GM12875 (cell line): ENCODE results near the gene ATM.
"Not testable (repeated sequence)": the region's sequence is repeated elsewhere in the genome, so short reads cannot be mapped to it uniquely, and the experiment has no call there.

Experiments
- H3K4me3 ChIP-seq: one replicate; pipeline ENCODE4 v1.5.1; 2011; ENCODE audit warnings: low read depth, low read length, control low read depth
- TF ChIP-seq, protein P1 (sequence below): IDR thresholded peaks from 2 replicates; pipeline ENCODE4 v1.5.1; 2011; ENCODE audit warnings: low read depth, mild to moderate bottlenecking, control low read depth, inconsistent platforms, low read length, moderate library complexity, borderline replicate concordance; ENCODE audit not compliant: insufficient read depth

The ATM gene

DNA sequence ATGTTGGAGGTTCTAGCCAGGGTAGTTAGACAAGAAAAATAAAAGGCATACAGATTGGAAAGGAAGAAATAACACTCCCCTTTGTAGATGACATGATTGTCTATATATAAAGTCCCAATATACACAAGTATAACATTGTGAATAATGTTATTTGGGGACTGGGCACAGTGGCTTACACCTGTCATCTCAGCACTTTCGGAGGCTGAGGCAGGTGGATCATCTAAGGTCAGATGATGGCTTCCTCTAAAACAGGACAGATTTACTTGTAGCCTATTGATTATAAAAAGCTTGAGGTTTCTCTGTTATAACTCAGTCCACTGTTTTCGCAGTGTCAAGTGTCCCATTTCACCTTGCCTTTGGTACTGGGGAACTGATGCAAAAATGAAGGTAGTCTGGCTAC lies 19.6 kb downstream of the ATM start:
- no peak overlapping the region for H3K4me3 ChIP-seq
- TF ChIP-seq, protein P1, sequence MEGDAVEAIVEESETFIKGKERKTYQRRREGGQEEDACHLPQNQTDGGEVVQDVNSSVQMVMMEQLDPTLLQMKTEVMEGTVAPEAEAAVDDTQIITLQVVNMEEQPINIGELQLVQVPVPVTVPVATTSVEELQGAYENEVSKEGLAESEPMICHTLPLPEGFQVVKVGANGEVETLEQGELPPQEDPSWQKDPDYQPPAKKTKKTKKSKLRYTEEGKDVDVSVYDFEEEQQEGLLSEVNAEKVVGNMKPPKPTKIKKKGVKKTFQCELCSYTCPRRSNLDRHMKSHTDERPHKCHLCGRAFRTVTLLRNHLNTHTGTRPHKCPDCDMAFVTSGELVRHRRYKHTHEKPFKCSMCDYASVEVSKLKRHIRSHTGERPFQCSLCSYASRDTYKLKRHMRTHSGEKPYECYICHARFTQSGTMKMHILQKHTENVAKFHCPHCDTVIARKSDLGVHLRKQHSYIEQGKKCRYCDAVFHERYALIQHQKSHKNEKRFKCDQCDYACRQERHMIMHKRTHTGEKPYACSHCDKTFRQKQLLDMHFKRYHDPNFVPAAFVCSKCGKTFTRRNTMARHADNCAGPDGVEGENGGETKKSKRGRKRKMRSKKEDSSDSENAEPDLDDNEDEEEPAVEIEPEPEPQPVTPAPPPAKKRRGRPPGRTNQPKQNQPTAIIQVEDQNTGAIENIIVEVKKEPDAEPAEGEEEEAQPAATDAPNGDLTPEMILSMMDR, result no peak

DNA sequence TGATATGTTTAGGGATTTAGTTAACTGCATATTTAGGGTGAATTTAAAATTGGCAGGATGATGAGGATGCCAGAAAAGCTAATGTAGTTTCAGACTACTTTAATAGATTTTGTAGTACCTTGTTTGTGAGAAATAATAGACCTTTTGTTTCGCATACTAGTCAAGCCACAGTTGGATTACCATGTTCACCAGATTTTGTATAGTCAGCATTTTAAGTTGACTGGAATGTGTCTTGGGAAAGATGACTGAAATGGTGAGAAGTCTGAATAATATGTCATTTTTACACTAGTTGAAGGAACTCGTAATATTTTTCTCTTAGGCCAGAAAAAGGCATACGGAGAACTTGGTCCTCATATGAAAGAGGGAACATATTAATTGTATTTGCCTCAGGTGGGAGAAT lies 23.4 kb downstream of the ATM start:
- TF ChIP-seq, protein P1, result no peak
- no peak overlapping the region for H3K4me3 ChIP-seq

DNA sequence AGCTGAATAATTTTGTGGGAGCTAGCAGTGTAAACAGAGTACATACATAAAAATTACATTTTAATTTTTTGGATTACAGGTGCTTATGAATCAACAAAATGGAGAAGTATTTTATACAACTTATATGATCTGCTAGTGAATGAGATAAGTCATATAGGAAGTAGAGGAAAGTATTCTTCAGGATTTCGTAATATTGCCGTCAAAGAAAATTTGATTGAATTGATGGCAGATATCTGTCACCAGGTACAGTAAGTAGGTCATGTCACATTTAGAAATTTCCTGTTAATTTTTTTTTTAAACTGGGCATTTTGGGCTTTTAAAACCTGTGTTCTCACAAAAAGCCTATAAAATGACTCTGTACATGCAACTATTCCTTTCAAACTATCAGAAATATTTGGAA lies 24.0 kb downstream of the ATM start:
- TF ChIP-seq, protein P1, result no peak
- no peak overlapping the region for H3K4me3 ChIP-seq

DNA sequence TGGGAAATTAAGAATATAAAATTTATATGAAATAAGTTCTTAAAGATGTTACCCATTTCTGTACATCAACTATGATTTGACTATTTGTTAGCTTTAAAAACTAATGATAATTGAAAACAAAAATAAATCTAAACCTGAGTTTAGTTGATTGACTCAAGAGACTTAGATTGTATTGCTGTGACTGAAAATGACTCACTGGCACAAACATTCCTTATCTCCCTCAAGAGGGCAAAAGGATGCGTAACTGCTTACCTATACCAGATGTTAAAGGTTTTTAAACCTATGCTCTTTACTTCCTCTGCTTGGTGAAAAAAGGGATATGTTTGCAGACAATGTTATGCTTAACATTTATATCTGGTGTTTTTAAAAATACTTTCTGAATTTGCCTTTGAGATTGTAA lies 30.3 kb downstream of the ATM start:
- TF ChIP-seq, protein P1, result no peak
- H3K4me3 ChIP-seq, result no peak overlapping the region

DNA sequence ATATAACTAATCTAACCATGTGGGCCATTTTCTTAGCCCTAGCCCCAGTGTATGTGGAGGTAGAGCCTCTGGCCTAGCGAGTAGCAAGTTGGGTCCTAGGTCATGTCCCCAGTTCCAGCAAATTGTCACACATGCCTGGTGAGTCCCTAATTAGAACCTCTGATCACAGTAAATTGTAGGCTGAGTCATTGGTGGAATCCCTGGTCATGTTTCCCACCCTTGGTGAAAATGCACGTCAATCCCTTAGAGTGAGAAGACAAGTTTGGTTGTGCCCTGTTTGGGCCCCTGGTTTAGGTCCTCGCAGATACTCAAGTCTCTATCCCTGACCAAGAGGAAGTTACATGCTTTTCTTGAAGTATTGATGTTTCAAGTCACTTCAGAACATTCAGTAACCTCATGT lies 46.7 kb downstream of the ATM start:
- H3K4me3 ChIP-seq, result no peak overlapping the region
- TF ChIP-seq, protein P1, result no peak

DNA sequence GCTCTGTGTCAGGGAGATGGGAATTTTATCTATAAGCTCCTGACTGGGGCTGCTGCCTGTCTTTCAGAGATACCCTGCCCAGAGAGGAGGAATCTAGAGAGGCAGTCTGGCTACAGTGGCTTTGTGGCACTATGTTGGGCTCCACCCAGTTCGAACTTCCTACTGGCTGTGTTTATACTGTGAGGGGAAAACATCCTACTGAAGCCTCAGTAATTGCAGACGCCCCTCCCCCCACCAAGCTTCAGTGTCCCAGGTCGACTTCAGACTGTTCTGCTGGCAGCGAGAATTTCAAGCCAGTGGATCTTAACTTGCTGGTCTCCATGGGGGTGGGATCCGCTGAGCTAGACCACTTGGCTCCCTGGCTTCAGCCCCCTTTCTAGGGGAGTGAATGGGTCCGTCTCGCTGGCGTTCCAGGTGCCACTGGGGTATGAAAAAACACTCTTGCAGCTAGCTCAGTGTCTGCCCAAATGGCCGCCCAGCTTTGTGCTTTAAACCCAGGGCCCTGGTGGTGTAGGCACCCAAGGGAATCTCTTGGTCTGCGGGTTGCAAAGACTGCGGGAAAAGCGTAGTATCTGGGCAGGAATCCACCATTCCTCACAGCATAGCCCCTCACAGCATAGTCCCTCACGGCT lies 54.2 kb downstream of the ATM start:
- H3K4me3 ChIP-seq, result not testable (repeated sequence)

DNA sequence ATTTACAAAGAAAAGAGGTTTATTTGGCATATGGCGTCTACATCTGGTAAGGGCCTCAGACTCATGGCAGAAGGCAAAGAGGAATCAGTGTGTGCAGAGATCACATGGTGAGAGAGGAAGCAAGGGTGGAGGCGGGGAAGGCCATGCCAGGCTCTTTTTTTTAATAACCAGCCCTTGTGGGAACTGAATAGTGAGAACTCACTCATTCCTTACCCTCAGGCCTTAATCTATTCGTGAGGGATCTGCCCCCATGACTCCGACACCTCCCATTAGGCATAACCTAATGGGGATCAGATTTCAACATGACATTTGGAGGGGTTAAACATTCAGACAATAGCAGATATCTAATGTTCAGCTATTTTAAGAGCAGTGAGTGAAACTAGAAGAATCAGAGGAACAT lies 55.7 kb downstream of the ATM start:
- H3K4me3 ChIP-seq, result no peak overlapping the region
- TF ChIP-seq, protein P1, result no peak

DNA sequence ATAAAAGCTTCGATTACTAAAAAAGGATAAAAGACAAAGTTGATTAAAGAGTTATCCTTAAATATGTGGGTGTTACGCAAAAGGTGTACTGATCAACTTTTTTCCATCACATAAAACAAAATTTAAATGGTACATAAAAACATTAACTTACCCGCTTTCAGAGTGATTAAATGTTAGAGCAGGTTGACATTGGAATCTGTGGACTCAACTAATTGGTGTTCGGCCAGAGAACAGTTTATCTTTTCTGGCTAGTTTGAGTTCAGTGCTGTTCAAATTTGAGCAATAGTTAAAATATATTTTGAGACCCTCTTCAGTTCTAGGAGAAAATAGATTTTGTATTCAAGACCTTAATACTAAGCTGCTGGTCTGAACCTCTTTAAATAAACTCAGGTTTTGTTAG lies 56.1 kb downstream of the ATM start:
- TF ChIP-seq, protein P1, result no peak
- no peak overlapping the region for H3K4me3 ChIP-seq
